ENCODE data around the gene NMNAT3.

NMNAT3 gene
- total RNA-seq, result 0.58 to 2.9 (median 1.3) reads per million in 18 experiments

DNA sequence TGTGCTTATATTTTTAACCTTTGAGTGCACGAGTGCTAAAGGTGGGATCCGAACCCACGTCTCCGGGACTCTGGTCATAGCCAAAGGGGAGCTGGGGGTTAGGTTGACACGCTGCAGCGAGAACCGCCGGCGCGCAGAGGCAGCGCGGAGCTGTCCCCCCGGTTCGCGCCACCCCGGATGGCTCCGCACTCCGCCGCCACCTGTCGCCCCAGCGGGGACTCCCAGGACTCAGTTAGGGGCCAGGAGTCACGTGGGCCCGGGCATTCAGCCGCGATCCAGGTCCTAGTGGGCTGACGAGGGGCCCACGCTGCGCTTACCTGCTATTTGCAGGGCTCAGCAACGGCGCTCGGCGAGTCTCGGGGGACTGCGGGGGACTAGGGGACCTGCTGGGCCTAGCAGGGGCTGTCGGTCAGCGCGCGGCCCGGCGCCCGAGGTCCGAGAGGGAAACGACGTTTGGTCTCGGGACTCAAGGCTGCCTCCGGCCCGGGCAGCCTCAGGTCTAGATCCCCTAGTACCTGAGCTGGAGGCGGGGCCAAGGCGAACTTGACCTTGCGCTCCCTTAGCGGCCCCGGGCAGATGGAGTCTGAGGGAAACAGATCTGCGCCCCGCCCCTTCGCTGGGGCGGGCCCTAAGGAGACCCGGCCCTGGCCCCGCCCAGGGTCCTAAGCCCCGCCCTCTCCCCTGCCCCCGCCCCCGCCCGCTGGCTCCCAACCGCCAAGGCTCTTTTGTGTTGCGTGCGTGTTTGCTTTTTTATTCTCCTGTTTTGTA is at the start of gene NMNAT3:
NMNAT3 (minus strand) TSS at position 585 of the 768 bp plus-strand sequence. CDS start 50,248 bp downstream, outside the sequence.
- peak; percentile 68 to 86 for DNase-seq

- DNase-seq, result no peak
Measured at GRCh38 chr3:139721370-139721769, 43.6 kb upstream of the NMNAT3 start.

- no peak for DNase-seq
Measured at GRCh38 chr3:139718415-139718814, 40.6 kb upstream of the NMNAT3 start.

DNA sequence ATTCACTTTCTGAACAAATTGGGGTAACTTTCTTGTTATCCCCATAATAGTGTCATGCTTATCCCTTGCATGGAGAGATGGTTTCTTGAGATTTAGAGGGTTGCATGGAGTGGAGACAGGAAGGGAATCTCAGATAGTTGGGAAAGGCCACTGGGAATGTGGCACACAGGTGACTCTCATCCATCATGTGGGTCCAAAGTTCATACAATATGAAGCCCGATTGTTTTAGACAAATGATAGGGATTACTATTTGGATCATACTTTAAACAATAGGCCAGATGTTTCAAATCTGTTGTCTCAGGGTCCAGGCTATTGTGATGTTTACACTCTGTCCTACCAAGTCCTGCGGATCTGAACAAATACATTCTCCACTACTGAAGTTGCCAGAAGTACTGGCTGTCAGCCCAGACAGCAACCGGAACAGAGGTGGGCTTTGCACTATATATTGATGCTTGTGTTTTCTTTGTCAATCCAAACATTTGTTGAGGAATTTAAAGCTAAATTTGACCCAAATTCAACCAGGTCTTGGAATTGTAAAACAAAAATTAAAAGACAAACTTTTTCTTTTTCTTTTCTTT is 39.2 kb upstream of the NMNAT3 start:
- no peak for DNase-seq

GRCh38 chr3:139715743-139716360 is 38.1 kb upstream of the NMNAT3 start:
- peak; percentile 31 to 50 for DNase-seq

GRCh38 chr3:139715166-139715565 is 37.4 kb upstream of the NMNAT3 start:
- DNase-seq, result peak; percentile 25 to 41

DNA sequence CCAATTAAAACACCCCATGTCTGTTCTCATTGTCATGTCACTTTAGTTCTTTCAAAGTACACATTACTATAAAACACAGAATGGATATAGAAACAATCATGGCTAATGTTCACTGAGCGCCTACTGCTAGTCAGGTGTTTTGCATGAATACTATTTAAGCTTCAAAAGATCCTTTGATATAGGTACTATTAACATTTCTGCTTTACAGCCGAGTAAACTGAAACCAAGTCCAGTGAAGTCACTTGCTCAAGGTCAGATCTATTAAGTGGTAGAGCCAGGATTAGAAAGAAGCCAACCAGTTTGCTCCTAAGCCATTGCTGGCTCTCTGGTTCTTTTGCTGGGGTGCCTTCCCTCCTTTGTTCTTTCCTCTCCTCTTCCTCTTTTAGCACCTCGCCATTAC is 32.4 kb upstream of the NMNAT3 start:
- DNase-seq, result no peak

DNA sequence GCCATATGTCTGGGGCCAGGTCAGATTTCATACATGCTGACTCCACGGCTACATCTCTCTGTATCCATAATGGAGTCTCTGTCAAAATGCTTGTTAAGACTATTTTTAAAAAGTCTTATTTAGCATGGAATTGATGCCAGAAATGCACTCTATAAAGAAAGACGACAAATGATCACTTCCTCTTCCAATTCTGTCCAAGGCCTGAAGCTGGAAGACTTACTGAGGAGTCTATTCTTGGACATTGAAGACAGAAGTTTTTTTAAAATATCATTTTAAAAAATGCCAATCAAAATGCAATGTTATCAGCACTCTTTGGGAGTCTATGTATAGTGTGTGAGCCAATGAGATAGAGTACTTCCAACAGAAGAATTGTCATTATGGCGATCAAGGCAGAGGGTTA is 27.9 kb upstream of the NMNAT3 start:
- no peak for DNase-seq

GRCh38 chr3:139696314-139696604 is 18.5 kb upstream of the NMNAT3 start:
- DNase-seq, result no peak

DNA sequence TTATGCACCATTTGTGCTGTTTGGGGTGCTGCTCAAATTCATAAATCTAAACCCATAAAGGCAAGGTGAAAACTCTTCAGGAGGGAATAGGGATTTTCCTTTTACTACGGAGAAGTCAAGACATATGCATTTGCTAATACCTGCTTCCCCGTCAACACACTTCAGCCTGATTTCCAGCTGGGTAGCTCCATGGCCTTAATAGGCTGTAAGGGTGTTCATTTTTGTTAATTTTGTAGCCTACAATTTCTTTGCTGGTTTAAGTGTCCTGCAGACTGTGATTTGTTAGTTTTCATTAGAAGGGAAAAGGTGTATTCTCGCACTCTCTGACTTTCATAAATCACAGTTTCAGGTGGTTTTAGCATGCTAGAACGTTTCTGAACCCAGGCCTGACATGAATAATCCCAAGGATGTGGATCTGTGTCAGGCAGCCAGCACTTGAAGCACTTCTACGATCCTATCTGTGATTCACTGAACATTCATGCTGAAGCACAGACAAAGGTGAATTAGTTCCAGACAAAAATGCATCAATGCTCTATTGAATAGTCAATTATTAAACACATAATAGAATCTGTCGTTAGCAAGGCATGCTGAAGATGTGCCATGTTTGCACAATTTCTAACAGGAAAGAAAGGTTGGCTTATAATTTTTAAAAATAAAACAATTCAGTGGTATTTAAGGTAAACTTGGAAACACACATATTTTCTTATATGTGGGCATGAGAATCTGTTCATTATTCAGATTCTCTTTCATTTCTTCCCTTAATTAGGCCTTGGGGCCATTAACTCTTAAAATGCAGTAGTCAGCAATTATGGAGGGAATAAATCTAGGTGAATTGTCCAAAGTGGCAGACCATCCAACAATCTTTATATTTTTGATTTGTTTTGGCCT is 17.9 kb upstream of the NMNAT3 start:
- DNase-seq, result no peak

GRCh38 chr3:139695007-139695406 is 17.2 kb upstream of the NMNAT3 start:
- DNase-seq, result no peak

DNA sequence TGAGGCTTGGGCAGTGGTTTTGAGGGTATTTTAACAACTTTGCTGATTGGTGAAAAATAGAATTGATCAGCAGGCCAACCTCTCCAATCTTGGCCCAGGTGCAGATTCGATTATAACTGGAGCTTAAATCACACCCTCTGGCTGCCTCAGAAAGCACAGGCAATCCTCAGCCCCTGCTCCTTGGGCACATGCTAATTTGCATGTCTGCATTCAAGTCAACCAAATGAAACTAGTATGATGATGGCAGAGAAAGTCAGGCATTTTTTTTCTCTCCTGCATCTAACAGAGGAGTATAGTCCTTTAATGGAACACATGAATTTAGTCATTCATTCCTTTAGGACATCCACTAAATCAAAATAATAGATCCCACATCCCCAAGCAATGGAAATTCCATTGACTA is 16.8 kb upstream of the NMNAT3 start:
- no peak for DNase-seq

DNA sequence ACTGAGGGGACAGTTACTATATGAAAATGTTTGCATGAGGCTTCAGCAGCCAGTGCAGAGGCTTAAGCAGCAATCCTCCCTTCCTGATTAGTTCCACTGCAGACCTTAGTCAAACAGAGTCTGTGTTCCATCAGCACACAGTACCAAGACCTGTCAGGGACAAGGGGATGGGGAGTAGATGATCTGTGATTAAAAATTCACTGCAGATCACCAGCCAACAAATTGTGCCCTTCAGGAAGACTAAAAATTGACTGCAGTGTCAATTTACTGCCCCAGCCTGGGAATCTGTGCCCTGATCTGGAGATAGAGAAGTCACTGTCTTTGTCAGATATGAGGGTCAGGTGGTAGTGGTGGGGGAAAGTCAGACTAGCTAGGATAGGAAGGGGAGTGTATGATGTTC is 13.8 kb upstream of the NMNAT3 start:
- DNase-seq, result no peak

GRCh38 chr3:139689708-139690228 is 12.0 kb upstream of the NMNAT3 start:
- DNase-seq, result no peak

- DNase-seq, result no peak
Measured at GRCh38 chr3:139689122-139689521, 11.3 kb upstream of the NMNAT3 start.

DNA sequence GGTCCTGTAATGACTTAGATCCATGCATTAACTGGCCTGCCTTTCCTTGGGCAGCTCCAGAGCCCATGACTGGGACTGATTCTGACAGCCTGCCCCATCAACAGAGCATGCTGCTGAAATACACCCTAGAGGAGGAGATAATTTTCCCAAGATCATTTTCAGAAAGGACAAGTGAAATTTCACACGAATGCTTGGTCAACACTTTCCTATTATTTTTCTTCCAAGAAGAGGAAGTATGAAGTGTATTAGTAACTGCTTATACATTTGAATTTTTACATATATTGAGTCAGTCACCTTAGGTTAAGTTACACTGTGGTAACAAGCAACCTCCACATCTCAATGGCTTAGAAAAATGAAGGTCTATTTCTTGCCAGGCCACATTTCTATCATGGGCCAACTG is 9.7 kb upstream of the NMNAT3 start:
- DNase-seq, result peak in 1 of 2 donors; percentile 49

- no peak for DNase-seq
Measured at GRCh38 chr3:139686624-139687023, 8.9 kb upstream of the NMNAT3 start.

- no peak for DNase-seq
Measured at GRCh38 chr3:139686206-139686605, 8.4 kb upstream of the NMNAT3 start.

DNA sequence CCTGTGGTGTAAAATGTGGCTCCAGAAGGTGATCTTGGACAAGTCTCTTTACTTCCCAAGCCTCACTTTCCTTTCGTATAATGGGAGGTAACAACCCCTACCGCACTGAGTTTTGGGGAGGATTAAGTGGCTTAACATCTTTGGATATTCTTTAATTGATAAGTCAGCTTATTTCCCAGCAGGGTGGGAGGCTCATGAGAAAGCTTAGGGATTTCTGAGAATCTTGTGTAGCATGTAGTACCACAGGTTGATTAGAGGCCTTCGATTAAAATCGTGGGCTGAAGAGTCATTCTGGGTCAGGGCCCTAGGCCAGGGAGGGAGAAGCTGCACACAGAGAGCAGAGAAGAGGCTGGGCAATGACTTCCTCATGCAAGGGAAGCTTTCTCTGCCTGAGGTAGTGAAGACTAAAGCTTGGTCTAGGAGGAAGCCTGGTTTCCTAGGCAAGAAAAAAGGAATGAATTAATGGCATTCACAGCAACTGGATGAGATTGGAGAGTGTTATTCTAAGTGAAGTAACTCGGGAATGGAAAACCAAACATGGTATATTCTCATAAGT is 1.5 kb upstream of the NMNAT3 start:
- DNase-seq, result peak; percentile 19 to 23

- DNase-seq, result peak; percentile 34 to 40
Measured at GRCh38 chr3:139676632-139677387, 962 bp downstream of the NMNAT3 start.

- no peak for DNase-seq
Measured at GRCh38 chr3:139676108-139676507, 1.7 kb downstream of the NMNAT3 start.

DNA sequence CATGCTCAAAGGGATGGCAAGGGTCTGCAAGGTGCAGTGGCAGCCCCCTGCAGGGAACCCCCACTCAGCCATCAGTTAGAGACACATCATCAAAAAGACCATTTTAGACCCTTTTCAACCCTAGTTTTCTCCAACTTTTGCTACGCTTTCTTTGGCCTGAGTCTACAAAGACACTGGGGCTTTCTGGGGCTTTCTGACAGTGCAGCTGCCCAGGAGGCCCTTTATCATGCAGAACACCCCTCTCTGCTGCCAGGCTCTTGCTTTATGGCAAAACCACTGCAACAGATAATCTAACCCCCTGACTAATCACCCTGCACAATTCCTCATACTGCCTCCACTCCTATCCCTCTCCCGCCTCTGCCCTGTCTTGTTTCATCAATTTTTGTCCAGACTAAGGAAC is 2.4 kb downstream of the NMNAT3 start:
- no peak for DNase-seq
